Upper lobe of left lung (tissue), 6 donors: Measurements from ENCODE around the gene PPP1R3F. TPM values are rescaled to one million over a fixed set of nuclear protein-coding genes. Genes with fewer than 3 reads are reported as not detected.

Source experiments
- ATAC-seq, 2 donors: fragments of 200-7000 bp; cut with Tn5 transposase; one replicate each; pipeline ENCODE4 v1.9.1; 2022; ENCODE audit warnings: mild to moderate bottlenecking in 2 of 2, moderate library complexity in 2 of 2; ENCODE audit not compliant: low FRiP score in 2 of 2
- DNase-seq, 2 donors: peaks; one replicate each; pipeline ENCODE4 v3.0.0-alpha.2; 2019 to 2020
- H3K27ac ChIP-seq, 4 donors: fragments of 200-600 bp; sonication (generic); one replicate each; pipeline ENCODE4 v1.5.1; 2016 to 2019
- H3K27me3 ChIP-seq, 4 donors: fragments of 200-600 bp; sonication (generic); one replicate each; pipeline ENCODE4 v1.5.1; 2017 to 2019
- H3K36me3 ChIP-seq, 4 donors: fragments of 200-600 bp; sonication (generic); one replicate each; pipeline ENCODE4 v1.5.1; 2016 to 2019
- H3K4me1 ChIP-seq, 4 donors: fragments of 200-600 bp; sonication (generic); one replicate each; pipeline ENCODE4 v1.5.1; 2018 to 2019
- H3K4me3 ChIP-seq, 4 donors: fragments of 200-600 bp; sonication (generic); one replicate each; pipeline ENCODE4 v1.5.1; 2017 to 2019; ENCODE audit warnings: mild to moderate bottlenecking in 2 of 4, moderate library complexity in 1 of 4
- H3K9me3 ChIP-seq, 4 donors: fragments of 200-600 bp; sonication (generic); one replicate each; pipeline ENCODE4 v1.5.1; 2018 to 2019
- EP300 ChIP-seq, 4 donors: sonication (generic); formaldehyde crosslinking; IDR thresholded peaks; one replicate each; pipeline ENCODE4 v1.5.1; 2017; ENCODE audit warnings: antibody characterized with exemption in 4 of 4, control low read depth in 2 of 4
- POLR2A ChIP-seq, 4 donors: fragments of 450-650 bp; IDR thresholded peaks; one replicate each; pipeline ENCODE4 v1.5.1; 2016 to 2017; ENCODE audit warnings: antibody characterized with exemption in 4 of 4, mild to moderate bottlenecking in 2 of 4
- POLR2AphosphoS5 ChIP-seq, 2 donors: sonication (generic); formaldehyde crosslinking; IDR thresholded peaks; one replicate each; pipeline ENCODE4 v1.5.1; 2017; ENCODE audit warnings: antibody characterized with exemption in 2 of 2
- WGBS, 2 donors: methylation state at CpG; one replicate each; pipeline ENCODE4 v1.1.5; 2017 to 2018; 5-methylcytosine and 5-hydroxymethylcytosine counted together
- total RNA-seq, 6 donors: library from RNA; depleted of rRNA in 4 of 6; stranded (reverse); fragments of >200 nt in 4 of 6; gene quantifications; one replicate each; pipeline versions ENCODE4 v1.1.0 to v1.2.1, GENCODE V29; 2016 to 2021
- TF ChIP-seq, protein P1 (sequence below), 6 experiments: fragments of 450-650 bp in 4 of 6; fragments of 200-600 bp in 2 of 6; sonication (generic) in 2 of 6; IDR thresholded peaks; one replicate each; pipeline ENCODE4 v1.5.1; 2016 to 2019; ENCODE audit warnings: antibody characterized with exemption in 6 of 6
- donor health status: DM: no; HTN: no; CAD: no; lungs with moderate emphysema.
- donor health status: DM: no; HTN: yes; CAD: no; lungs with severe emphysema.

Gene PPP1R3F
- total RNA-seq, 6 donors from 2014 or later: 3.3 to 14.9 (median 7.1) TPM

DNA sequence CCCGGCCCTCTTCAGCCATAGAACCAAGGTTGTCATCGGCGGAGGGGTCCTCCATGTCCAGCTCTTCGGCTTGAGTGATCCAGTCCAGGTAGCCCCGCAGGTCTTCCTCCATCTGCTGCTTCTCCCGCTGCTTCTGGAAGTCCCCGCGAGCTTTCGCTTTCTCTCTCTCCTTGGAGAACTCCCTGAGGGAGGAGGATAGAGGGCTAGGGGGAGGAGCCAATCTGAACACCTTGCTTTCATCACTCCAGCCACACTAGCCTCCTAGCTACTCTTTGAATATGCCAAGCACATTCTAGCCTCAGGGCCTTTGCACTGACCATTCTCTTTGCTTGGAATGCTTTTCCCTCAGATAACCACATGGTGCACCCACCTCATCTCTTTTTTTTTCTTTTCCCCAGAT is 42.6 kb upstream of the PPP1R3F start:
- Histone ChIP-seq H3K27ac (no peak overlapping the region), H3K36me3 (no peaks in the 10 kb centered on the region), H3K4me1 (peaks cover 0 to 7% (median 0%) of the 10 kb centered on the region in 4 donors), H3K9me3 (peaks cover 0 to 17% (median 0%) of the 10 kb centered on the region in 4 donors), H3K4me3 (no peak overlapping the region), H3K27me3 (no peaks in the 10 kb centered on the region)
- no peak for TF ChIP-seq EP300 (IDR thresholded peaks at IDR 0.05)
- no peak for TF ChIP-seq POLR2AphosphoS5 (IDR thresholded peaks at IDR 0.05)
- no peak for TF ChIP-seq POLR2A (IDR thresholded peaks at IDR 0.05)
- TF ChIP-seq, protein P1, sequence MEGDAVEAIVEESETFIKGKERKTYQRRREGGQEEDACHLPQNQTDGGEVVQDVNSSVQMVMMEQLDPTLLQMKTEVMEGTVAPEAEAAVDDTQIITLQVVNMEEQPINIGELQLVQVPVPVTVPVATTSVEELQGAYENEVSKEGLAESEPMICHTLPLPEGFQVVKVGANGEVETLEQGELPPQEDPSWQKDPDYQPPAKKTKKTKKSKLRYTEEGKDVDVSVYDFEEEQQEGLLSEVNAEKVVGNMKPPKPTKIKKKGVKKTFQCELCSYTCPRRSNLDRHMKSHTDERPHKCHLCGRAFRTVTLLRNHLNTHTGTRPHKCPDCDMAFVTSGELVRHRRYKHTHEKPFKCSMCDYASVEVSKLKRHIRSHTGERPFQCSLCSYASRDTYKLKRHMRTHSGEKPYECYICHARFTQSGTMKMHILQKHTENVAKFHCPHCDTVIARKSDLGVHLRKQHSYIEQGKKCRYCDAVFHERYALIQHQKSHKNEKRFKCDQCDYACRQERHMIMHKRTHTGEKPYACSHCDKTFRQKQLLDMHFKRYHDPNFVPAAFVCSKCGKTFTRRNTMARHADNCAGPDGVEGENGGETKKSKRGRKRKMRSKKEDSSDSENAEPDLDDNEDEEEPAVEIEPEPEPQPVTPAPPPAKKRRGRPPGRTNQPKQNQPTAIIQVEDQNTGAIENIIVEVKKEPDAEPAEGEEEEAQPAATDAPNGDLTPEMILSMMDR (IDR thresholded peaks at IDR 0.05): no peak
- WGBS, 2 donors: 92% methylated on average over 4 to 9 of the region's 9 CpGs
- ATAC-seq (no peak), DNase-seq (no peak)

DNA sequence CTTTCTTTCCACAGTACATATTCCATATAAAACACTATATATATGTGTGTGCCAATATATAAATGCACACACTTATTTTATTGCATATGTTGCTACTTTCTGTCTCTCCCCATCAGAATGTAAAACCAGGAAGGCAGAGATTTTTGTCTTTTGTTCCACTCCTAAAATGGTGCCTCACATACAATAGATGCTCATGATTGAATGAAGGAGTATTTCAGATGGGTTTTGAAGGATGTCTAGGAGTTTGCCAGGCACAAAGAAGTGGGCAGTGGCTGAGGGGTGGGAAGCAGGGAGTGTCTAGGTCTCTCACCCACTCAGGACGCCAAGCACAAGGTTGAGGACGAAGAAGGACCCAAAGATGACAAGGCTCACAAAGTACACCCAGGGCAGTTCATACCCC is 41.9 kb upstream of the PPP1R3F start:
- DNase-seq (no peak), ATAC-seq (no peak)
- H3K9me3 ChIP-seq: peaks cover 0 to 17% (median 0%) of the 10 kb centered on the region in 4 donors
- TF ChIP-seq POLR2A (IDR thresholded peaks at IDR 0.05) (no peak), EP300 (IDR thresholded peaks at IDR 0.05) (no peak), POLR2AphosphoS5 (IDR thresholded peaks at IDR 0.05) (no peak)
- TF ChIP-seq, protein P1 (IDR thresholded peaks at IDR 0.05): no peak
- WGBS, 2 donors: 66% methylated on average over 2 of the region's 2 CpGs; no CpG with 5 or more reads in 1 of the 2 donors
- H3K4me3 ChIP-seq: no peak overlapping the region
- no peaks in the 10 kb centered on the region for H3K36me3 ChIP-seq
- peaks cover 0 to 7% (median 0%) of the 10 kb centered on the region in 4 donors for H3K4me1 ChIP-seq
- H3K27ac ChIP-seq: no peak overlapping the region
- no peaks in the 10 kb centered on the region for H3K27me3 ChIP-seq

DNA sequence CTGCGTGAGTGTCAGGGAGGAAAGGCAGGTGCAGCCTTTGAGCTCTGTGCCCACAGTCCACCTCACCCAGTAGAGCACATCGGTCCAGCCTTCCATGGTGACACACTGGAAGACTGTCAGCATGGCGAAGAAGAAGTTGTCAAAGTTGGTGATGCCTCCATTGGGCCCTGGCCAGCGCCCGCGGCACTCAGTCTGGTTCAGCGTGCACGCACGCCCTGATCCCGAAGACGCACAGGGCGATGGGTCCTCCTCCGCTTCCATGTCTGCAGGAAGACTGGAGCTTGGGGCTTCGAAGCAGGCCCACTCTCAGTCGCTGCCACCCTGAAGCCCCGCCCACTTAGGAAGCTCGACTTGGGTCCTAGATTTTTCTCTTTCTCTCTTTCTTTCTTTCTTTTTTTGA is 41.4 kb upstream of the PPP1R3F start:
- WGBS, 2 donors: 81 to 90% methylated on average over 13 to 16 of the region's 17 CpGs
- no peak overlapping the region for H3K27ac ChIP-seq
- peaks cover 0 to 17% (median 0%) of the 10 kb centered on the region in 4 donors for H3K9me3 ChIP-seq
- H3K4me3 ChIP-seq: no peak overlapping the region
- H3K36me3 ChIP-seq: no peaks in the 10 kb centered on the region
- TF ChIP-seq POLR2A (IDR thresholded peaks at IDR 0.05) (no peak), POLR2AphosphoS5 (IDR thresholded peaks at IDR 0.05) (no peak), EP300 (IDR thresholded peaks at IDR 0.05) (no peak)
- TF ChIP-seq, protein P1 (IDR thresholded peaks at IDR 0.05): no peak
- peaks cover 0 to 7% (median 0%) of the 10 kb centered on the region in 4 donors for H3K4me1 ChIP-seq
- ATAC-seq (no peak), DNase-seq (peak in 1 of 2 donors; percentile 50)
- H3K27me3 ChIP-seq: no peaks in the 10 kb centered on the region

DNA sequence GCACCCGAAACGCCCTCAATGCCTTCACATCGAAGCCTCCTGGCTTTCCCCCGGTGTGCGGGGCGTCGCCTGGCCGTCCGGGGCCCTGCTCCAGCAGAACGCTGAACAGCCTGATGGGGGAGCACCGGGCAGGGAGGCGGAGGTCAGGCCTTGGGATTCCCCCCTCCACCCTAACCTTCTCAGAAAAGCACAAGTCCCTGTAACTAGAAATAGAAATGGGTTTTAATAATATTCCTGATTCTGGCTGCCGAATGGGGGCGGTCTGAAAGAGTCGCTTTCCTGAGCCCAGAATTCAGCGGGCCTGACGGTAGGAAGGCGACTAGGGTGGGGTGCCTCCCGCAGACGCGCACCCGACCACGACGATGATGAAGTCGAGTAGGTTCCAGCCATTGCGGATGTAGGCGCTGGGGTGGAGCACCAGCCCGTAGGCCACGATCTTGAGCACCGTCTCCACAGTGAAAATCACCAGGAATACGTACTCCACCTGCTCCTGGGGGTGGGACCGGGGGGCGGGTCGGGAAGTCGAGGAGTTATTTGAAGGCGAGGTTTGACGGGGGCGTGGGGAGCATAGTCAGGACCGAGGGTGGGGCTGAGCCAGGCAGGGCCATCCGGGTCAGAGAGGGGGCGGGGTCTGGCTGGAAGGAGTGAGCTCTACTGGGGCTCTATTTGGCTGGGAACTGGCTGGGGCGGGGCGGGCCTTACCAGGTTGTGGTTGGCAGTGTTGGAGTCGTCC is 38.9 kb upstream of the PPP1R3F start:
- Histone ChIP-seq H3K4me1 (peaks cover 0 to 7% (median 0%) of the 10 kb centered on the region in 4 donors), H3K27ac (peak overlapping the region; percentile 44 to 88 (median 76)), H3K9me3 (peaks cover 0 to 17% (median 0%) of the 10 kb centered on the region in 4 donors), H3K4me3 (peak overlapping the region in 3 of 4 donors; percentile 35 to 47 (median 44)), H3K27me3 (no peaks in the 10 kb centered on the region), H3K36me3 (no peaks in the 10 kb centered on the region)
- WGBS, 2 donors: 47% methylated on average over 43 of the region's 44 CpGs; no CpG with 5 or more reads in 1 of the 2 donors
- ATAC-seq (peak; percentile 85 to 91), DNase-seq (peak; percentile 84 to 93)
- no peak for TF ChIP-seq POLR2AphosphoS5 (IDR thresholded peaks at IDR 0.05)
- TF ChIP-seq, protein P1 (IDR thresholded peaks at IDR 0.05): no peak
- no peak for TF ChIP-seq EP300 (IDR thresholded peaks at IDR 0.05)
- TF ChIP-seq POLR2A (IDR thresholded peaks at IDR 0.05): peak in 1 of 4 donors; percentile 44
